BE2C (cell line): ENCODE measurements around the gene BEST1.

Experiments
- DNase-seq: peaks from one replicate; pipeline ENCODE4 v3.0.0-alpha.2; 2020
- H3K27me3 ChIP-seq: fragments of 250-450 bp; sonication (Bioruptor Pico); 2 replicates; pipeline ENCODE4 v1.5.1; 2020; ENCODE audit warnings: mild to moderate bottlenecking
- H3K36me3 ChIP-seq: fragments of 250-450 bp; sonication (Bioruptor Pico); 2 replicates; pipeline ENCODE4 v1.5.1; 2020; ENCODE audit warnings: mild to moderate bottlenecking
- H3K4me1 ChIP-seq: fragments of 250-450 bp; sonication (Bioruptor Pico); 2 replicates; pipeline ENCODE4 v1.5.1; 2020
- H3K4me3 ChIP-seq: 2 replicates; pipeline ENCODE4 v1.5.1; 2011; ENCODE audit warnings: low read depth, low read length
- H3K9me3 ChIP-seq: fragments of 250-450 bp; sonication (Bioruptor Pico); 2 replicates; pipeline ENCODE4 v1.5.1; 2020
- CTCF ChIP-seq: IDR thresholded peaks from 2 replicates; pipeline ENCODE4 v1.5.1; 2012; ENCODE audit warnings: mild to moderate bottlenecking, low read depth, low read length

The BEST1 gene

GRCh38 chr11:61959678-61960077 lies 9.5 kb downstream of the BEST1 start:
- no peak for TF ChIP-seq CTCF
- no peaks in the 10 kb centered on the region for H3K4me1 ChIP-seq
- no peak overlapping the region for H3K4me3 ChIP-seq
- no peaks in the 10 kb centered on the region for H3K9me3 ChIP-seq
- H3K36me3 ChIP-seq, result peaks cover 14% of the 10 kb centered on the region
- no peaks in the 10 kb centered on the region for H3K27me3 ChIP-seq
- DNase-seq, result no peak

GRCh38 chr11:61960532-61960931 lies 10.4 kb downstream of the BEST1 start:
- Histone ChIP-seq H3K4me3 (no peak overlapping the region), H3K4me1 (peaks cover 5% of the 10 kb centered on the region; the same call in 1 of the 2 replicates), H3K9me3 (no peaks in the 10 kb centered on the region), H3K27me3 (no peaks in the 10 kb centered on the region), H3K36me3 (peaks cover 22% of the 10 kb centered on the region)
- no peak for TF ChIP-seq CTCF
- DNase-seq, result no peak

- H3K4me3 ChIP-seq, result no peak overlapping the region
- TF ChIP-seq CTCF, result no peak
- no peaks in the 10 kb centered on the region for H3K27me3 ChIP-seq
- H3K4me1 ChIP-seq, result peaks cover 5% of the 10 kb centered on the region; the same call in 1 of the 2 replicates
- no peak for DNase-seq
- H3K36me3 ChIP-seq, result peaks cover 25% of the 10 kb centered on the region
- no peaks in the 10 kb centered on the region for H3K9me3 ChIP-seq
Measured at GRCh38 chr11:61961570-61962212, 11.5 kb downstream of the BEST1 start.

GRCh38 chr11:61962213-61963015 lies 12.3 kb downstream of the BEST1 start:
- TF ChIP-seq CTCF, result no peak
- Histone ChIP-seq H3K4me3 (no peak overlapping the region), H3K36me3 (peaks cover 25% of the 10 kb centered on the region), H3K9me3 (no peaks in the 10 kb centered on the region), H3K27me3 (no peaks in the 10 kb centered on the region), H3K4me1 (peaks cover 5% of the 10 kb centered on the region; the same call in 1 of the 2 replicates)
- DNase-seq, result no peak

- peaks cover 25% of the 10 kb centered on the region for H3K36me3 ChIP-seq
- no peaks in the 10 kb centered on the region for H3K9me3 ChIP-seq
- no peak for DNase-seq
- H3K27me3 ChIP-seq, result no peaks in the 10 kb centered on the region
- peaks cover 5% of the 10 kb centered on the region; the same call in 1 of the 2 replicates for H3K4me1 ChIP-seq
- no peak for TF ChIP-seq CTCF
- no peak overlapping the region for H3K4me3 ChIP-seq
Measured at GRCh38 chr11:61963016-61963281, 12.8 kb downstream of the BEST1 start.
